WTC11 (cell line): ENCODE data around the gene TLE4. TPM values are rescaled to one million over a fixed set of nuclear protein-coding genes. Genes with fewer than 3 reads are reported as not detected.

Experiments used
- ATAC-seq: fragments of 200-7000 bp; cut with Tn5 transposase; 2 replicates; pipeline ENCODE4 v1.10.0; 2021; ENCODE audit warnings: mild to moderate bottlenecking, moderate library complexity
- CTCF ChIA-PET: fragments of 300-600 bp; sonication (Branson Sonifier 250); formaldehyde crosslinking; loops from one replicate; lab custom pipeline; 2021; ENCODE audit warnings: antibody characterized with exemption; lab: Charles Lee
- POLR2A ChIA-PET: fragments of 350-600 bp; sonication (Branson Sonifier 250); formaldehyde crosslinking; loops from one replicate; lab custom pipeline; 2021; ENCODE audit warnings: antibody characterized with exemption; lab: Charles Lee
- DNase-seq: peaks from one replicate; pipeline ENCODE4 v3.0.0; 2021; ENCODE audit warnings: low spot score
- H3K27ac Mint-ChIP-seq: 2 replicates; pipeline ENCODE4 v1.8.0; 2021; ENCODE audit warnings: mixed read lengths
- H3K27me3 Mint-ChIP-seq: 2 replicates; pipeline ENCODE4 v1.8.0; 2021; ENCODE audit warnings: low read depth, mild to moderate bottlenecking, moderate library complexity, mixed read lengths
- H3K36me3 Mint-ChIP-seq: 2 replicates; pipeline ENCODE4 v1.8.0; 2021; ENCODE audit warnings: mixed read lengths
- H3K4me1 Mint-ChIP-seq: 2 replicates; pipeline ENCODE4 v1.8.0; 2022; ENCODE audit warnings: mixed read lengths
- H3K4me3 Mint-ChIP-seq: 2 replicates; pipeline ENCODE4 v1.8.0; 2021; ENCODE audit warnings: mild to moderate bottlenecking, moderate library complexity, mixed read lengths
- H3K9me3 Mint-ChIP-seq: 2 replicates; pipeline ENCODE4 v1.8.0; 2021; ENCODE audit warnings: mixed read lengths
- ELF4 ChIP-seq: sonication (generic); formaldehyde crosslinking; IDR thresholded peaks from 2 replicates; pipeline ENCODE4 v1.8.1; 2022; ENCODE audit warnings: low read depth, mild to moderate bottlenecking, moderate library complexity, missing genetic modification reagents
- GTF2I ChIP-seq: fragments of 250-450 bp; sonication (Bioruptor Pico); conservative IDR thresholded peaks from 2 replicates; pipeline ENCODE4 v1.4.0; 2021; ENCODE audit warnings: mild to moderate bottlenecking
- IRF2 ChIP-seq: sonication (generic); formaldehyde crosslinking; IDR thresholded peaks from 2 replicates; pipeline ENCODE4 v1.8.0; 2022; ENCODE audit warnings: low read depth, missing genetic modification reagents, borderline replicate concordance
- KAT7 ChIP-seq: sonication (generic); formaldehyde crosslinking; IDR thresholded peaks from 2 replicates; pipeline ENCODE4 v1.8.1; 2023; ENCODE audit warnings: missing genetic modification reagents, mild to moderate bottlenecking, borderline replicate concordance
- MXD4 ChIP-seq: fragments of 250-450 bp; sonication (Bioruptor Pico); IDR thresholded peaks from 2 replicates; pipeline ENCODE4 v1.8.0; 2021; ENCODE audit warnings: mild to moderate bottlenecking, moderate library complexity, borderline replicate concordance
- MYBL2 ChIP-seq: sonication (generic); formaldehyde crosslinking; IDR thresholded peaks from 2 replicates; pipeline ENCODE4 v1.8.1; 2023; ENCODE audit warnings: mild to moderate bottlenecking, moderate library complexity, missing genetic modification reagents
- NR3C1 ChIP-seq: sonication (generic); formaldehyde crosslinking; conservative IDR thresholded peaks from 2 replicates; pipeline ENCODE4 v1.8.1; 2023; ENCODE audit warnings: low read depth, mild to moderate bottlenecking, missing genetic modification reagents
- RORB ChIP-seq: fragments of 250-450 bp; sonication (Bioruptor Pico); IDR thresholded peaks from 2 replicates; pipeline ENCODE4 v1.9.0; 2021; ENCODE audit warnings: mild to moderate bottlenecking
- SMAD3 ChIP-seq: sonication (generic); formaldehyde crosslinking; IDR thresholded peaks from 2 replicates; pipeline ENCODE4 v1.8.0; 2022; ENCODE audit warnings: missing genetic modification reagents, mild to moderate bottlenecking, borderline replicate concordance
- ZNF396 ChIP-seq: fragments of 250-450 bp; sonication (Bioruptor Pico); IDR thresholded peaks from 2 replicates; pipeline ENCODE4 v1.8.0; 2021; ENCODE audit warnings: mild to moderate bottlenecking, moderate library complexity, borderline replicate concordance
- ZNF423 ChIP-seq: fragments of 250-450 bp; sonication (Bioruptor Pico); IDR thresholded peaks from 2 replicates; pipeline ENCODE4 v2.1.2; 2022; ENCODE audit warnings: mild to moderate bottlenecking, moderate library complexity
- total RNA-seq: library from RNA; stranded (reverse); gene quantifications from 3 replicates; pipeline ENCODE4 v1.2.3, GENCODE V29; 2021
- TF ChIP-seq, protein P1 (sequence below): sonication (generic); formaldehyde crosslinking; IDR thresholded peaks from 2 replicates; pipeline ENCODE4 v1.8.1; 2023; ENCODE audit warnings: mild to moderate bottlenecking, moderate library complexity, missing genetic modification reagents
- TF ChIP-seq, protein P2 (sequence below): sonication (generic); formaldehyde crosslinking; IDR thresholded peaks from 2 replicates; pipeline ENCODE4 v1.8.0; 2022; ENCODE audit warnings: mild to moderate bottlenecking, missing genetic modification reagents
- TF ChIP-seq, protein P3 (sequence below): sonication (generic); formaldehyde crosslinking; IDR thresholded peaks from 2 replicates; pipeline ENCODE4 v1.8.1; 2023; ENCODE audit warnings: mild to moderate bottlenecking, missing genetic modification reagents
- TF ChIP-seq, protein P4 (sequence below): fragments of 250-450 bp; sonication (Bioruptor Pico); conservative IDR thresholded peaks from 2 replicates; pipeline ENCODE4 v1.9.0; 2021; ENCODE audit warnings: mild to moderate bottlenecking
- TF ChIP-seq, protein P5 (sequence below): sonication (generic); formaldehyde crosslinking; IDR thresholded peaks from 2 replicates; pipeline ENCODE4 v1.8.0; 2022; ENCODE audit warnings: mild to moderate bottlenecking, missing genetic modification reagents
- TF ChIP-seq, protein P6 (sequence below): fragments of 250-450 bp; sonication (Bioruptor Pico); IDR thresholded peaks from 2 replicates; pipeline ENCODE4 v1.8.0; 2021; ENCODE audit warnings: mild to moderate bottlenecking
- TF ChIP-seq, protein P7 (sequence below): sonication (generic); formaldehyde crosslinking; IDR thresholded peaks from 2 replicates; pipeline ENCODE4 v1.8.0; 2023; ENCODE audit warnings: missing genetic modification reagents, mild to moderate bottlenecking, borderline replicate concordance
- TF ChIP-seq, protein P8 (sequence below): sonication (generic); formaldehyde crosslinking; IDR thresholded peaks from 2 replicates; pipeline ENCODE4 v1.8.1; 2023; ENCODE audit warnings: mild to moderate bottlenecking, missing genetic modification reagents, borderline replicate concordance

The TLE4 gene
- total RNA-seq, 1 experiment from 2014 or later = 48.1 TPM

DNA sequence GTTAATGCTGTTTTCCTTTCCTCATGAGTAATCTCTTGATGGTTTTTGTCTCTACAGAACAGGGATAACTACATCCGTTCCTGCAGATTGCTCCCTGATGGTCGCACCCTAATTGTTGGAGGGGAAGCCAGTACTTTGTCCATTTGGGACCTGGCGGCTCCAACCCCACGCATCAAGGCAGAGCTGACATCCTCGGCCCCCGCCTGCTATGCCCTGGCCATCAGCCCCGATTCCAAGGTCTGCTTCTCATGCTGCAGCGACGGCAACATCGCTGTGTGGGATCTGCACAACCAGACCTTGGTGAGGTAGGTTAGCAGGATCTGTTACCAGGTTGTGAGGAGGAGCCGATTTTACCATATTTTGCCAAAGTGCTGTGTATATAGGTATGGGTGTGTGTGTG lies 148.2 kb downstream of the TLE4 start:
- CTCF ChIA-PET = no interaction called here
- POLR2A ChIA-PET = no interaction called here
- no peaks in the 10 kb centered on the region for H3K27me3 Mint-ChIP-seq
- TF ChIP-seq RORB (CRISPR knock-in tag) = no peak
- TF ChIP-seq, protein P1, sequence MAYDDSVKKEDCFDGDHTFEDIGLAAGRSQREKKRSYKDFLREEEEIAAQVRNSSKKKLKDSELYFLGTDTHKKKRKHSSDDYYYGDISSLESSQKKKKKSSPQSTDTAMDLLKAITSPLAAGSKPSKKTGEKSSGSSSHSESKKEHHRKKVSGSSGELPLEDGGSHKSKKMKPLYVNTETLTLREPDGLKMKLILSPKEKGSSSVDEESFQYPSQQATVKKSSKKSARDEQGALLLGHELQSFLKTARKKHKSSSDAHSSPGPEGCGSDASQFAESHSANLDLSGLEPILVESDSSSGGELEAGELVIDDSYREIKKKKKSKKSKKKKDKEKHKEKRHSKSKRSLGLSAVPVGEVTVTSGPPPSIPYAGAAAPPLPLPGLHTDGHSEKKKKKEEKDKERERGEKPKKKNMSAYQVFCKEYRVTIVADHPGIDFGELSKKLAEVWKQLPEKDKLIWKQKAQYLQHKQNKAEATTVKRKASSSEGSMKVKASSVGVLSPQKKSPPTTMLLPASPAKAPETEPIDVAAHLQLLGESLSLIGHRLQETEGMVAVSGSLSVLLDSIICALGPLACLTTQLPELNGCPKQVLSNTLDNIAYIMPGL (CRISPR knock-in tag) = no peak
- TF ChIP-seq, protein P2, sequence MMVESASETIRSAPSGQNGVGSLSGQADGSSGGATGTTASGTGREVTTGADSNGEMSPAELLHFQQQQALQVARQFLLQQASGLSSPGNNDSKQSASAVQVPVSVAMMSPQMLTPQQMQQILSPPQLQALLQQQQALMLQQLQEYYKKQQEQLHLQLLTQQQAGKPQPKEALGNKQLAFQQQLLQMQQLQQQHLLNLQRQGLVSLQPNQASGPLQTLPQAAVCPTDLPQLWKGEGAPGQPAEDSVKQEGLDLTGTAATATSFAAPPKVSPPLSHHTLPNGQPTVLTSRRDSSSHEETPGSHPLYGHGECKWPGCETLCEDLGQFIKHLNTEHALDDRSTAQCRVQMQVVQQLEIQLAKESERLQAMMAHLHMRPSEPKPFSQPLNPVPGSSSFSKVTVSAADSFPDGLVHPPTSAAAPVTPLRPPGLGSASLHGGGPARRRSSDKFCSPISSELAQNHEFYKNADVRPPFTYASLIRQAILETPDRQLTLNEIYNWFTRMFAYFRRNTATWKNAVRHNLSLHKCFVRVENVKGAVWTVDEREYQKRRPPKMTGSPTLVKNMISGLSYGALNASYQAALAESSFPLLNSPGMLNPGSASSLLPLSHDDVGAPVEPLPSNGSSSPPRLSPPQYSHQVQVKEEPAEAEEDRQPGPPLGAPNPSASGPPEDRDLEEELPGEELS = no peak
- TF ChIP-seq MYBL2 = no peak
- TF ChIP-seq, protein P3, sequence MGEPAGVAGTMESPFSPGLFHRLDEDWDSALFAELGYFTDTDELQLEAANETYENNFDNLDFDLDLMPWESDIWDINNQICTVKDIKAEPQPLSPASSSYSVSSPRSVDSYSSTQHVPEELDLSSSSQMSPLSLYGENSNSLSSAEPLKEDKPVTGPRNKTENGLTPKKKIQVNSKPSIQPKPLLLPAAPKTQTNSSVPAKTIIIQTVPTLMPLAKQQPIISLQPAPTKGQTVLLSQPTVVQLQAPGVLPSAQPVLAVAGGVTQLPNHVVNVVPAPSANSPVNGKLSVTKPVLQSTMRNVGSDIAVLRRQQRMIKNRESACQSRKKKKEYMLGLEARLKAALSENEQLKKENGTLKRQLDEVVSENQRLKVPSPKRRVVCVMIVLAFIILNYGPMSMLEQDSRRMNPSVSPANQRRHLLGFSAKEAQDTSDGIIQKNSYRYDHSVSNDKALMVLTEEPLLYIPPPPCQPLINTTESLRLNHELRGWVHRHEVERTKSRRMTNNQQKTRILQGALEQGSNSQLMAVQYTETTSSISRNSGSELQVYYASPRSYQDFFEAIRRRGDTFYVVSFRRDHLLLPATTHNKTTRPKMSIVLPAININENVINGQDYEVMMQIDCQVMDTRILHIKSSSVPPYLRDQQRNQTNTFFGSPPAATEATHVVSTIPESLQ (CRISPR knock-in tag) = no peak
- TF ChIP-seq, protein P4, sequence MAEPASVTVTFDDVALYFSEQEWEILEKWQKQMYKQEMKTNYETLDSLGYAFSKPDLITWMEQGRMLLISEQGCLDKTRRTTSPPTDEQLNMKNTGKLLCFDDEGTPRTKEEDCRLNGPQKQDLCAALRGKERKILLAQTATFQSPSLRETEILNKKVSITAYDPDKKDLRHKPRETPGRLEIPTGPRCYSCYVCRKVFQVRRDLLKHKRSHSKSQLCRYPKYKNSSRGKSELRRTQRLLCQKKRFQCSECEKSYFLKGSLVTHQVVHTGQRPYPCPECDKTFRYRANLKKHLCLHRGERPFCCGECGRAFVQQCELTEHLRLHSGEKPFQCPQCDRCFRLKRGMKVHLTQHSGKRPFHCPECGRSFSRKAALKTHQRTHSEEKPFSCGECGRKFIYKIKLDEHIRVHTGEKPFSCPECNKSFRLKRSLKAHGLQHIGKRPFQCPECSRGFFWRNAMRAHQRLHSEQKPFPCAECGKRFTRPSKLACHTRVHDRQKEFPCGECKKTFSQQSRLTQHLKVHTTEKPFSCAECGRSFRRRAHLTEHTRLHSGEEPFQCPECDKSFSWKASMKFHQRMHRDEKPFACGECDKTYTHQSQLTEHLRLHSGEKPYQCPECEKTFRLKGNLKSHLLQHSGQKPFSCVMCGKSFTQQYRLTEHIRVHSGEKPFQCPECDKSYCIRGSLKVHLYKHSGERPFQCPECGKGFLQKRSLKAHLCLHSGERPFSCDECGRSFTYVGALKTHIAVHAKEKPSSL (CRISPR knock-in tag) = no peak
- TF ChIP-seq SMAD3 (CRISPR knock-in tag) = no peak
- TF ChIP-seq MXD4 (CRISPR knock-in tag) = no peak
- TF ChIP-seq IRF2 (CRISPR knock-in tag) = no peak
- TF ChIP-seq, protein P5, sequence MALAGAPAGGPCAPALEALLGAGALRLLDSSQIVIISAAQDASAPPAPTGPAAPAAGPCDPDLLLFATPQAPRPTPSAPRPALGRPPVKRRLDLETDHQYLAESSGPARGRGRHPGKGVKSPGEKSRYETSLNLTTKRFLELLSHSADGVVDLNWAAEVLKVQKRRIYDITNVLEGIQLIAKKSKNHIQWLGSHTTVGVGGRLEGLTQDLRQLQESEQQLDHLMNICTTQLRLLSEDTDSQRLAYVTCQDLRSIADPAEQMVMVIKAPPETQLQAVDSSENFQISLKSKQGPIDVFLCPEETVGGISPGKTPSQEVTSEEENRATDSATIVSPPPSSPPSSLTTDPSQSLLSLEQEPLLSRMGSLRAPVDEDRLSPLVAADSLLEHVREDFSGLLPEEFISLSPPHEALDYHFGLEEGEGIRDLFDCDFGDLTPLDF = no peak
- TF ChIP-seq ZNF423 = no peak
- no peak for TF ChIP-seq NR3C1 (CRISPR knock-in tag)
- TF ChIP-seq, protein P6, sequence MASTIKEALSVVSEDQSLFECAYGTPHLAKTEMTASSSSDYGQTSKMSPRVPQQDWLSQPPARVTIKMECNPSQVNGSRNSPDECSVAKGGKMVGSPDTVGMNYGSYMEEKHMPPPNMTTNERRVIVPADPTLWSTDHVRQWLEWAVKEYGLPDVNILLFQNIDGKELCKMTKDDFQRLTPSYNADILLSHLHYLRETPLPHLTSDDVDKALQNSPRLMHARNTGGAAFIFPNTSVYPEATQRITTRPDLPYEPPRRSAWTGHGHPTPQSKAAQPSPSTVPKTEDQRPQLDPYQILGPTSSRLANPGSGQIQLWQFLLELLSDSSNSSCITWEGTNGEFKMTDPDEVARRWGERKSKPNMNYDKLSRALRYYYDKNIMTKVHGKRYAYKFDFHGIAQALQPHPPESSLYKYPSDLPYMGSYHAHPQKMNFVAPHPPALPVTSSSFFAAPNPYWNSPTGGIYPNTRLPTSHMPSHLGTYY = no peak
- no peak for TF ChIP-seq KAT7 (CRISPR knock-in tag)
- TF ChIP-seq GTF2I = no peak
- no peak for TF ChIP-seq ELF4 (CRISPR knock-in tag)
- no peak for TF ChIP-seq ZNF396
- TF ChIP-seq, protein P7, sequence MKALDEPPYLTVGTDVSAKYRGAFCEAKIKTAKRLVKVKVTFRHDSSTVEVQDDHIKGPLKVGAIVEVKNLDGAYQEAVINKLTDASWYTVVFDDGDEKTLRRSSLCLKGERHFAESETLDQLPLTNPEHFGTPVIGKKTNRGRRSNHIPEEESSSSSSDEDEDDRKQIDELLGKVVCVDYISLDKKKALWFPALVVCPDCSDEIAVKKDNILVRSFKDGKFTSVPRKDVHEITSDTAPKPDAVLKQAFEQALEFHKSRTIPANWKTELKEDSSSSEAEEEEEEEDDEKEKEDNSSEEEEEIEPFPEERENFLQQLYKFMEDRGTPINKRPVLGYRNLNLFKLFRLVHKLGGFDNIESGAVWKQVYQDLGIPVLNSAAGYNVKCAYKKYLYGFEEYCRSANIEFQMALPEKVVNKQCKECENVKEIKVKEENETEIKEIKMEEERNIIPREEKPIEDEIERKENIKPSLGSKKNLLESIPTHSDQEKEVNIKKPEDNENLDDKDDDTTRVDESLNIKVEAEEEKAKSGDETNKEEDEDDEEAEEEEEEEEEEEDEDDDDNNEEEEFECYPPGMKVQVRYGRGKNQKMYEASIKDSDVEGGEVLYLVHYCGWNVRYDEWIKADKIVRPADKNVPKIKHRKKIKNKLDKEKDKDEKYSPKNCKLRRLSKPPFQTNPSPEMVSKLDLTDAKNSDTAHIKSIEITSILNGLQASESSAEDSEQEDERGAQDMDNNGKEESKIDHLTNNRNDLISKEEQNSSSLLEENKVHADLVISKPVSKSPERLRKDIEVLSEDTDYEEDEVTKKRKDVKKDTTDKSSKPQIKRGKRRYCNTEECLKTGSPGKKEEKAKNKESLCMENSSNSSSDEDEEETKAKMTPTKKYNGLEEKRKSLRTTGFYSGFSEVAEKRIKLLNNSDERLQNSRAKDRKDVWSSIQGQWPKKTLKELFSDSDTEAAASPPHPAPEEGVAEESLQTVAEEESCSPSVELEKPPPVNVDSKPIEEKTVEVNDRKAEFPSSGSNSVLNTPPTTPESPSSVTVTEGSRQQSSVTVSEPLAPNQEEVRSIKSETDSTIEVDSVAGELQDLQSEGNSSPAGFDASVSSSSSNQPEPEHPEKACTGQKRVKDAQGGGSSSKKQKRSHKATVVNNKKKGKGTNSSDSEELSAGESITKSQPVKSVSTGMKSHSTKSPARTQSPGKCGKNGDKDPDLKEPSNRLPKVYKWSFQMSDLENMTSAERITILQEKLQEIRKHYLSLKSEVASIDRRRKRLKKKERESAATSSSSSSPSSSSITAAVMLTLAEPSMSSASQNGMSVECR (CRISPR knock-in tag) = no peak
- TF ChIP-seq, protein P8, sequence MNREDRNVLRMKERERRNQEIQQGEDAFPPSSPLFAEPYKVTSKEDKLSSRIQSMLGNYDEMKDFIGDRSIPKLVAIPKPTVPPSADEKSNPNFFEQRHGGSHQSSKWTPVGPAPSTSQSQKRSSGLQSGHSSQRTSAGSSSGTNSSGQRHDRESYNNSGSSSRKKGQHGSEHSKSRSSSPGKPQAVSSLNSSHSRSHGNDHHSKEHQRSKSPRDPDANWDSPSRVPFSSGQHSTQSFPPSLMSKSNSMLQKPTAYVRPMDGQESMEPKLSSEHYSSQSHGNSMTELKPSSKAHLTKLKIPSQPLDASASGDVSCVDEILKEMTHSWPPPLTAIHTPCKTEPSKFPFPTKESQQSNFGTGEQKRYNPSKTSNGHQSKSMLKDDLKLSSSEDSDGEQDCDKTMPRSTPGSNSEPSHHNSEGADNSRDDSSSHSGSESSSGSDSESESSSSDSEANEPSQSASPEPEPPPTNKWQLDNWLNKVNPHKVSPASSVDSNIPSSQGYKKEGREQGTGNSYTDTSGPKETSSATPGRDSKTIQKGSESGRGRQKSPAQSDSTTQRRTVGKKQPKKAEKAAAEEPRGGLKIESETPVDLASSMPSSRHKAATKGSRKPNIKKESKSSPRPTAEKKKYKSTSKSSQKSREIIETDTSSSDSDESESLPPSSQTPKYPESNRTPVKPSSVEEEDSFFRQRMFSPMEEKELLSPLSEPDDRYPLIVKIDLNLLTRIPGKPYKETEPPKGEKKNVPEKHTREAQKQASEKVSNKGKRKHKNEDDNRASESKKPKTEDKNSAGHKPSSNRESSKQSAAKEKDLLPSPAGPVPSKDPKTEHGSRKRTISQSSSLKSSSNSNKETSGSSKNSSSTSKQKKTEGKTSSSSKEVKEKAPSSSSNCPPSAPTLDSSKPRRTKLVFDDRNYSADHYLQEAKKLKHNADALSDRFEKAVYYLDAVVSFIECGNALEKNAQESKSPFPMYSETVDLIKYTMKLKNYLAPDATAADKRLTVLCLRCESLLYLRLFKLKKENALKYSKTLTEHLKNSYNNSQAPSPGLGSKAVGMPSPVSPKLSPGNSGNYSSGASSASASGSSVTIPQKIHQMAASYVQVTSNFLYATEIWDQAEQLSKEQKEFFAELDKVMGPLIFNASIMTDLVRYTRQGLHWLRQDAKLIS (CRISPR knock-in tag) = no peak

More for the DNA sequence above, 148.2 kb downstream of the TLE4 start:
- H3K9me3 Mint-ChIP-seq = no peaks in the 10 kb centered on the region
- ATAC-seq = no peak
- no peaks in the 10 kb centered on the region for H3K4me1 Mint-ChIP-seq
- H3K4me3 Mint-ChIP-seq = no peak overlapping the region
- peaks cover 64% of the 10 kb centered on the region for H3K36me3 Mint-ChIP-seq
- no peak for DNase-seq
- H3K27ac Mint-ChIP-seq = no peak overlapping the region
